Measurements from ENCODE around the gene SFSWAP.
"Not testable (repeated sequence)": the region's sequence is repeated elsewhere in the genome, so short reads cannot be mapped to it uniquely, and the experiment has no call there.

SFSWAP gene

DNA sequence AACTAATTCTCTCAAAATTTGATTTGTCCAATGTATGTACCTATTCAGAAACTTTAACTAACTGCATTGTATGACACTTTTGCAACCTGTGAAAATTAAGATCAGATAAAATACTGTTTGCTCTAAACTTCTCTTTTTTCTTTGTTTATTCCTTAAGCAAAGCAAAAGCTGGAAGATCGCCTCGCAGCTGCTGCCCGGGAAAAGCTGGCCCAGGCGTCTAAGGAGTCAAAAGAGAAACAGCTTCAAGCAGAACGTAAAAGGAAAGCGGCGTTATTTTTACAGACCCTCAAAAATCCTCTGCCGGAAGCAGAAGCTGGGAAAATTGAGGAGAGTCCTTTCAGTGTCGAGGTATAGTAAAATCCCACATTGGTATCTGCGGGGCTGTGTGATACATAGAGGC, 55.1 kb downstream of the SFSWAP start:
- DNase-seq, result no peak

GRCh38 chr12:131766382-131767107, 55.7 kb downstream of the SFSWAP start:
- no peak for DNase-seq

DNA sequence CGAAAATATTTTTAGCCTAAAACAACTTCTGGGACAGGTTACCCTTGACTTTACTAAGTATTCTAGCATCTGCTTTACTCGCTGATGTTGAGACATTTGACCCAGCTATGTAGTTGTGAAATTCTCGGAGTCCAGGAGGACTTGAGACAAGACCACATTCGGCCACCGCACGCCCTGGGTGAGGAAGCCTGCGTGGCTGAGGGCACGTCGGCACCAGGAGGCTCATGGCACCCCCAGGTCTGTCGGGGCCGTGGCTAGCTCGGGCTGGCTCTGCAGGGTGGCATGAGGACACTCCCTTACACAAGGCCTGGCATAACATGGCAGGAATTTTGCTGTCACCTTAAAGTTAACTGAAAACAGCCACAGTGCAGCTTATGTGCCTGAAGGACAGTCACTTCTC, 59.2 kb downstream of the SFSWAP start:
- DNase-seq, result no peak

- DNase-seq, result no peak
These were observed 61.1 kb downstream of the SFSWAP start for GRCh38 chr12:131771965-131772364.

DNA sequence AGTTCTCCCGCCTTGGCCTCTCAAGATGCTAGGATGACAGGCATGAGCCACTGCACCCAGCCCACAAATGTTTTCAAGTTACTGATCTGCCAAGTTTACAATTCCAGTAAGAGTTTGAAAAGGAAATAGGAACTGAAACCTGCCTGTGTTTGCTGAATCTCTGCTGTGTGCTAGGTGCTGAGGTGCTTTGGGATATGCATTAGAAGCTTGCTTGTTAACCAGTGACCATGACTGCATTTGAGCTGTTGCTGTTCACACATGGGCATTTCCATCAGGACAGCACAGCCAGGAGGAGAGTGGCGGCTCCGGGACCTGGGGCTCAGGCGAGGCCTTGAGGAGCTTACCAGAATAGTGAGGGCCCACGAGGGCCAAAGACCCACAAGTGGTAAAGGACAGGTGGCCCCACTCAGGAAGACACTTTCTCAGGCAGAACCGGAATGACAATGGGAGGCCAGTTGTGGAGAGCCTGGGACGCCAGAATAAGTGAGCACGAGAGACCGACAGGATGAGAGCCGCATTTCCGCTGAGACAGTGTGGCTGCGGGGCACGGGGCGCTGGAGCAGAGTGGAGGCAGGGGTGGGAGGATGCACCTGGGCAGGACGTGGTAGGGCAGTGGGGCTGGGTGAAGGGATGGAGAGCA, 62.8 kb downstream of the SFSWAP start:
- no peak for DNase-seq

DNA sequence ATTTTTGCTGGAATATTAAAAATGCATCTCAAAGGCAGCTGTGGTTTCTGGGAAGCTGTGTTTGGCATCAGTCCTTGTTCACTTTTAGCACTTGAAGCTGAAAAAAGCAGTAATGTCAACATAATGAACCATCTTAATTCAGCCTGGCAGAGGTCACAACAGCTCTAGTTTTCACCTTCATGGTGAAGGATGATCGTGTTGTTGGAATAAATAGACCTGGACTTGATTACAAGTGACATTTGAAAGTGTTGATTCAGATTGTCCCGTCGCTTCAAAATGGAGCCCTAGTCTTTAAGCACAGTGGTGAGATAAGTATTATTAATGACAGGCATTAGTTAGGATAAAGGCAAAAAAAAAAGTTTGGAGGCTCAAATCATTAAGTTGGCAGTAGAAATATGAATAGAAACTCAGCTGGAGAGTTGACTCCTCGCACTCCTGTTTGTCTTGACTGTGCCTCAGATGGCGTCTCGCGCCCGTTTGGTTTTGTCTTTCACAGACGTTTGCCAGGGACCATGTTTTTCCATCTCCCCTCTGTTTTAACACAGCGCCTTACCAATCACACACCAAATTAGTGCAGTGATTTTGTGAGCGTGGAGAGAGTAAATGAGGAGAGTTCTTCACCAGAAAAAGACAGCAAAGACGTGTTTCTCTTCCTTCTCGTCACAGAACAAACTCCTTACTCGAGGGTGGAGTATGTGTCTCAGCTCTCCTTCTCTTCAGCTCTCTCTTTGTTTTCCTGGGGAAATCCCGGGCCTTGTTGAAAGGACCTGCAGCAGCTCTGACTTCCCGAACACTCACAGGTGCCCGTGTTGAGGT, 63.9 kb downstream of the SFSWAP start:
- no peak for DNase-seq

DNA sequence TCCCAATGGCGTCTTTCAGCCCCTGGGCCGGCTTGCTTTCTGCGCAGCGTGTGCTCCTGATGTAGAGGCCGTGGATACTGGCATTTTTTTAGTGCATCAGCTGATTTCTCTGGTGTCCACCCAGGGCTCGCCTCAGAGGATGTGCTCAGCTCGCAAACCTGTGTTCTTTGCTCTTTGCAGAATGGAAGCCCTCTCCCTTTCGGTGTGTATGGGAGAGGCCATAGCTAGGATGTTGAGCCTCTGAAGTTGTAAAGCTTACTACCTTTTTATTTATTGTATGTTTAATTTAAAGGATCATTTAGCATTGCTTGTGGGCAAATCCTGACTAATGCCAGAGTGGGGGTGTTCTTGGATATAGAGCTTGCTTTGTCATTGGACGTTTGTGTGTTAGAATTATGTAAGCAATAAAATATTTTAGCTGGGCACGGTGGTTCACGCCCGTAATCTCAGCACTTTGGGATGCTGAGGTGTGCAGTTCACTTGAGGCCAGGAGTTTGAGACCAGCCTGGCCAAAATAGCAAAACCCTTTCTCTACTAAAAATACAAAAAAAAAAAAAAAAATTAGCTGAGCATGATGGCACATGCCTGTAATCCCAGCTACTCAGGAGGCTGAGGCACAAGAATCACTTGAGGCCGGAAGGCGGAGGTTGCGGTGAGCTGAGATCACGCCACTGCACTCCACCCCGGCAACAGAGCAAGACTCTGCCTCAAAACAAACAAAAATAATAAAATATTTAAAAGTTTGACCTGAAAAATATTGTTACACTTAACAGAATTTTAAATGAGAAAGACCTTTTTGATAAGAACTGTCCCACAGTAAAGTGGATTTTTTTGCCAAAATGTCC, 64.7 kb downstream of the SFSWAP start:
- DNase-seq, result no peak

DNA sequence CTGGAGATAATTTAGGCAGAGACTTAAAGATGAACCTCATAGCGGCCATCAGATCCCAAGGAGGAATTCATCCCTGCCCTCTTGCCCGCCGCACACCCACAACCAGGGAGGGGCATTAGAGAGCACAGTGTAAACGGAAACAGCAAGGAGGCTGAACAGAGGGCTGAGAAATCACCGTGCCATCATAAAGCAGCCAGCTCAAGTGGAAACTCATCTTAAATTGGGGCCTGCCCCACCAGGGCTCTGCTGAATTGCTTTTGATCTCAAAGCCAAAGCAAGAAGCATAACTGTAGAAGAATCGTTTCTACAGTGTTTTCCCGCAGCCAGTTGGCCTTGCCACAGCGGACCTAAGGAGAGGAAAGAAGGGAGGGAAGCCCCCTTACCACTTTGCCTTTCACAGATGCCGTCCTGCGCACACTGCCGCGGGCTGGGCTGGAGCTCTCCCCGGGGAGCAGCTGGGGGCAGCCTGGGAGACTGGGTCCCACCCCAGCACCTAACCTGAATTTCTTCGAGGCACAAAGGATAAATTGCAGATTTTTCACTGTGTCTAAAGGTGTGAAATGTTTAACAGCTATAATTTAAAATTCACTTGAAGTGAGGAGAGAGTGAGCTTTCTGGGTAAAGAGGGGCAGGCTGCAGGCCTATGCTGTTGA, 65.5 kb downstream of the SFSWAP start:
- no peak for DNase-seq

DNA sequence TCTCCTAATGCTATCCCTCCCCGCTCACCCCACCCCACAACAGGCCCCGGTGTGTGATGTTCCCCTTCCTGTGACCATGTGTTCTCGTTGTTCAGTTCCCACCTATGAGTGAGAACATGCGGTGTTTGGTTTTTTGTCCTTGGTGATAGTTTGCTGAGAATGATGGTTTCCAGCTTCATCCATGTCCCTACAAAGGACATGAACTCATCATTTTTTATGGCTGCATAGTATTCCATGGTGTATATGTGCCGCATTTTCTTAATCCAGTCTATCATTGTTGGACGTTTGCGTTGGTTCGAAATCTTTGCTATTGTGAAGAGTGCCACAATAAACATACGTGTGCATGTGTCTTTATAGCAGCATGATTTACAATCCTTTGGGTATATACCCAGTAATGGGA, 66.4 kb downstream of the SFSWAP start:
- DNase-seq, result not testable (repeated sequence)

GRCh38 chr12:131779027-131779426, 68.1 kb downstream of the SFSWAP start:
- DNase-seq, result no peak

GRCh38 chr12:131782061-131782460, 71.2 kb downstream of the SFSWAP start:
- DNase-seq, result no peak

- DNase-seq, result no peak
These were observed 73.1 kb downstream of the SFSWAP start for GRCh38 chr12:131783915-131784541.

DNA sequence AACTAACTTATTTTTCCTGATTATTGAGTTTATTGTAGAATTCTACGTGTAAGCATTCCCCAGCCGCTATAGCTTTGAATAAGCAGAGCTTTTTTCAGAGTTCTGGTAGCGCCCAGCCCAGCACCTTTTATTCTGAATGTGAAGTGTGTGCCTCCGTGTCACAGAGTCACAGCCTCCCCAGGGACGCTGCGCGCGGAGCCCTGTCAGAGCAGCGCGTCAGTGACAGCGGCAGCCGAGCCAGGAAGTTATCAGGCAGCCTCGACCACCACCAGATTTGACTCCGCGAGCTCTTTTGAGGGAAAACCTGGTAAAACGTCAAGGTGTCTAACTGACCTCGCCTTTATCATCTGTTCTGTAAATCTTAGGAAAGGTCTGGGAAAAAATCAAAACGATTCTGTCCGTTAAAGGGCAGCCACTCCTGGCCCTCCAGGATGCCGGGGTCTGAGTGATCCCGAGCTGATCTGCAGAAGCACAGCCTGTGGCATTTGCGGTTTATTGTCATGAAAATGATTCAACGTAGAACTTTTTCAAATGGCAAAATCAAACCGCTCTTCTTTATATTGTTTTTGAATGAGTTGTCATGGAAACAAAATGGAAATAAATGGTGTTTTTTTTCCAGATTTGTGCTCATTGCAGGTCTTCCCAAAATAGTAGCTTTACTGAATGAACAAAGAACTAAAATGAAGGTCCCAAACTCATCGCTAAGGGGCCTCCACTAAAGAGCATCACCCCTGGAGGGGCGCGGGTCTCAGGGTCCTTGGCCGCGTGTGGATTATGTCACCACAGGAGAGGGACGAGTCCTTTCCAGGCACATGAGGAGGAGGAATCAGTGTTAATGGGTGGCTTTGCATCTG, 74.2 kb downstream of the SFSWAP start:
- no peak for DNase-seq

- no peak for DNase-seq
These were observed 75.0 kb downstream of the SFSWAP start for GRCh38 chr12:131785763-131786330.

GRCh38 chr12:131786331-131786730, 75.4 kb downstream of the SFSWAP start:
- no peak for DNase-seq

DNA sequence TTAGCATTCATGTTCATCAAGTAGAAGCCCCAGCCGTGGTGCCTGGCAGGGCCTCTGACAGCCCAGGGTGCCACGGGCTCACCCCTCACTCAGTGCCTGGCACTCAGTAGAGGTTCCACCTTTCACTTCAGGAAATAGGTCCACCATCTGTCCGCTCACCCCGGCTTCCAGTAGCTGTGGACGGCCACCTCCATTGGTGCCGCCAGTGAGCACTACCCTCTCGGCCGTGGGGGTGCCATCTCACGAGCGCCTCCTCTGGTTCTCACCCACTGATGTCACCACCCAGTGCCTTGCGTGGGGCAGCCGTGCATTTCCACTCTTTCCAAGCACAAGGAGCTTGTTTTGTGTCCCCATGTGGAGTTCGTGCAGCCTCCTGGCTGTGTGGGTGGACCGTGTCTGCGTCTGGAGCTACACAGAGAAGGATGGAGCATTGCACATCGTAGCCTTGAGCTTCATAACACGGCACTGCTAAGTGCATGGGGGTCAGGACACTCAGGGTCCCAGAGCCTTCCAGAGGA, 76.3 kb downstream of the SFSWAP start:
- no peak for DNase-seq

- DNase-seq, result no peak
These were observed 77.2 kb downstream of the SFSWAP start for GRCh38 chr12:131788070-131788469.

DNA sequence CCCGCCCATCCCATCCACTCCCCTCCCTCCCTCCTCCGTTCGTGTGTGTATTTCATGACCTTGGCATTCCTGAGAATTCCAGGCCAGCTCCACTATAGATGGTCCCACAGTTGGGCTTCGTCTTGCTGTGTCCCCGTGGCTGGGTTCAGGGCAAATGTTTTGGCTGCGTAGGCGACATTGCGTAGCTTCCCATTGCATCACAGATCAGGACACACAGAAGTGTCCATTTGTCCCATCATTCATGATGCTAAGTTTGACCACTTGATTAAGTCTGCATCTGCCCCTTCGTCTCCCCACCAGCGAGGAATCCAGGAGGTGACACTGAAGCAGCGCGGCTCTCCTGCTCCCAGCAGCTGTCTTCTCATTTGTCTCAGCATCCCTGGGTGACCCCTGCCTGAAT, 78.7 kb downstream of the SFSWAP start:
- no peak for DNase-seq

DNA sequence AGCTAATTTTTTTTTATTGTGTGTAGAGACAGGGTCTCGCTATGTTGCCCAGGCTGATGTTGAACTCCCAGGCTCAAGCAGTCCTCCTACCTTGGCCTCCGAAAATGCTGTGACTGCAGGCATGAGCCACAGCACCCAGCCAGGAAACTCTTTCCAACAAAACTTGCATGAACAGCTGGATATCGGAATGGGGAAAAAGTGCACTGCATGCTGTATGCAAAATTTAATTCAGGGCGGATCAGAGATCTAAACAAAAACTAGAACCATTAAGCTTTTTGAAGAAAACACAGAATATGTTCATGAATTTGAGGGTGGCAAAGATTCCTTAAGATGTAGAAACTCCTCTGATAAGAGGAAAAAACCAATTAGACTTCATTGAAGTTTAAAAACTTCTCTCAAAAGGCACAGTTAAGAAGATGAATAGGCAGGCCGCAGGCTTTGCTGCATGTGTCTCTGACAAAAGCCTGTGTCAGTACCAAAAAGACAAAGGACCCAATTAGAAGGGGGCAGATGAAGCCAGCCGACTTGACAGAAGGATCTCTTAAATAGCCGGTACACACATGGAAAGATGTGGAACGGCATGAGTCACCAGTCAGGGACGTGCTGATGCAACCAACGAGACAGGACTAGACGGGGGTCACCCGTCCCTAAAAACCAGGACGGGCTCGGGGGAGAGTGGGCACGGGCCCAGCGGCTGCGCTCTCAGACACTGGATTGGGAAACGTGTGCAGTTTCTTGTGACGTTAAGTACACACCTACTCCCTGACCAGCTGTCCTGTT, 82.5 kb downstream of the SFSWAP start:
- DNase-seq, result no peak

- no peak for DNase-seq
These were observed 83.2 kb downstream of the SFSWAP start for GRCh38 chr12:131794061-131794460.

Measured in NCI-H1436 treated with DMSO at 0.1 percent for 48 hours (cell line).